Fibroblast of lung (primary cell): Measurements from ENCODE around the gene FKBP11. TPM values are rescaled to one million over a fixed set of nuclear protein-coding genes. Genes with fewer than 3 reads are reported as not detected.
A peak's percentile ranks its signal among the peaks of the same experiment; 100 is the strongest.

Experiments
- DNase-seq, 2 donors: peaks; one replicate each; pipeline versions ENCODE4 v3.0.0 to v3.0.0-alpha.2; 2010; ENCODE audit warnings: low read depth in 2 of 2
- H2AFZ ChIP-seq: 2 replicates; pipeline ENCODE4 v1.5.1; 2012; ENCODE audit warnings: low read length, control low read depth, inconsistent platforms
- H3K27ac ChIP-seq: 2 replicates; pipeline ENCODE4 v1.5.1; 2011; ENCODE audit warnings: low read length, control low read depth; ENCODE audit not compliant: insufficient read depth
- H3K27me3 ChIP-seq: 2 replicates; pipeline ENCODE4 v1.5.1; 2011; ENCODE audit warnings: mild to moderate bottlenecking, low read length; ENCODE audit not compliant: control insufficient read depth, insufficient read depth
- H3K36me3 ChIP-seq: 2 replicates; pipeline ENCODE4 v1.5.1; 2011; ENCODE audit warnings: low read length; ENCODE audit not compliant: control insufficient read depth, insufficient read depth
- H3K4me1 ChIP-seq: 2 replicates; pipeline ENCODE4 v1.5.1; 2011; ENCODE audit warnings: low read length; ENCODE audit not compliant: control insufficient read depth, insufficient read depth; ENCODE audit errors: extremely low read depth
- H3K4me2 ChIP-seq: 2 replicates; pipeline ENCODE4 v1.5.1; 2011; ENCODE audit warnings: low read length, control low read depth; ENCODE audit not compliant: insufficient read depth; ENCODE audit errors: extremely low read depth
- H3K4me3 ChIP-seq, 4 experiments: fragments of 200-600 bp in 1 of 4; sonication (generic) in 1 of 4; replicated peaks in 1 of 4; 2 replicates each; pipeline ENCODE4 v1.5.1; 2011 to 2016; ENCODE audit warnings: low read length in 4 of 4, low read depth in 3 of 4, mild to moderate bottlenecking in 3 of 4, control low read depth in 2 of 4, inconsistent platforms in 1 of 4, mixed read lengths in 1 of 4; ENCODE audit not compliant: insufficient read depth in 1 of 4; ENCODE audit errors: control extremely low read depth in 1 of 4
- H3K79me2 ChIP-seq: 2 replicates; pipeline ENCODE4 v1.5.1; 2012; ENCODE audit warnings: mild to moderate bottlenecking, low read length, inconsistent platforms; ENCODE audit not compliant: control insufficient read depth, insufficient read depth
- H3K9ac ChIP-seq: 2 replicates; pipeline ENCODE4 v1.5.1; 2011; ENCODE audit warnings: mild to moderate bottlenecking, low read length, control low read depth; ENCODE audit not compliant: insufficient read depth
- H3K9me3 ChIP-seq: 2 replicates; pipeline ENCODE4 v1.5.1; 2012; ENCODE audit warnings: low read depth, low read length; ENCODE audit not compliant: control insufficient read depth, insufficient read depth
- H4K20me1 ChIP-seq: 2 replicates; pipeline ENCODE4 v1.5.1; 2011; ENCODE audit warnings: low read length; ENCODE audit not compliant: control insufficient read depth, insufficient read depth; ENCODE audit errors: extremely low read depth
- CTCF ChIP-seq, 2 donors: IDR thresholded peaks in 1 of 2; conservative IDR thresholded peaks in 1 of 2; 1 replicate in 1 of 2; 2 replicates in 1 of 2; pipeline ENCODE4 v1.5.1; 2011 to 2012; ENCODE audit warnings: low read length in 2 of 2, control low read depth in 1 of 2, inconsistent platforms in 1 of 2, low read depth in 1 of 2, mild to moderate bottlenecking in 1 of 2
- EZH2 ChIP-seq: IDR thresholded peaks from 2 replicates; pipeline ENCODE4 v1.5.1; 2012; ENCODE audit warnings: low read length, control low read depth, mild to moderate bottlenecking; ENCODE audit errors: missing control alignments
- polyA plus RNA-seq, 2 donors: library from polyadenylated mRNA; depleted of rRNA in 1 of 2; stranded (reverse) in 1 of 2; unstranded in 1 of 2; fragments of >200 nt; gene quantifications; 2 replicates each; pipeline ENCODE4 v1.2.1, GENCODE V29; 2011 to 2012; ENCODE audit warnings: missing spikeins in 1 of 2
- total RNA-seq: library from RNA; depleted of rRNA; stranded (reverse); fragments of >200 nt; gene quantifications from 2 replicates; pipeline ENCODE4 v1.2.1, GENCODE V29; 2014

The FKBP11 gene
- total and polyA plus RNA-seq, 2 donors (not counting 1 experiment from before 2014, with no cell fraction given), result 12.6 to 48.8 TPM

DNA sequence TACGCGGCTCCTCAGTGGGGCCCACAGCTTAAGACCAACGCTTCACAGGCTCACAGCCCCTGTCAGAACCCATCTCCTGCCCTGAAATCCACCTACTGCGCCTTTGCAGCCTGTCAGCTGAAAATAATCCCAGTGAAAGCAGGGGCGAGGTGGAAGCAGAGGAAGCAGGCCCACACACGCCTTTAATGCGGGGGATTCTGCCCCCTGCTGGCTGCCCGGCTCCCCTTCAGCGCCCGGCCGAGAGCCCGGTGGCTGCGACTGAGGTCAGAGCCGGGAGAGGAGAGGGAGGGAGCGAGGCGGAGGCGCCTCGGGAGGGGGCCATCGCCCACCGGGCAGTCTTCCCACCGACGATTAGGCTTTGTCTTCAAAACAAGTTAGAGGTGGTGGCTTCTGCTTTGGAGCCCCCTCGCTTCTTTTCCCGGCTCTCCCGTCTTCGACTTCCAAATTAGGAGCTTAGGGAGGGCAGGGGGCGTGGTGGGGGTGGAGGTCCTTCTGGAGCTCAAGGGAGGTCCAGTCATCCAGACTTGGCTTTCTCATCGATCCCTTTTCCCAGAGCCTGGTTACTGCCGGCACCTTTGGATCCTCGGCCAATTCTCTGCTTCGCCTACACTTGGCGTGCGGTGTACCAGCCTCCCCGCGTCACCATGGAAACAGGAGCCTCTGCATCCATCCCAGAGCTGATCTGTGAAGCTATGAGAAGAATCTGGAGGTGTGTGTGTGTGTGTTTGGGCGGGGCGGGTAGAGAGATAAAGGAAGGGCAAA lies 34.5 kb downstream of the FKBP11 start:
- Histone ChIP-seq H3K27me3 (peaks cover 5% of the 10 kb centered on the region), H3K36me3 (no peaks in the 10 kb centered on the region), H3K9me3 (no peaks in the 10 kb centered on the region), H3K4me1 (no peaks in the 10 kb centered on the region), H3K9ac (no peak overlapping the region), H3K4me2 (peak overlapping the region; percentile 77), H4K20me1 (no peaks in the 10 kb centered on the region), H3K27ac (no peak overlapping the region), H3K79me2 (no peaks in the 10 kb centered on the region), H2AFZ (peak overlapping the region; percentile 50), H3K4me3 (peak overlapping the region in 2 of 4 experiments; percentile 33 to 41)
- DNase-seq, result peak; percentile 45 to 64
- TF ChIP-seq EZH2 (peak; percentile 67), CTCF (conservative IDR thresholded peaks at IDR 0.05 in 1 of 2, IDR thresholded peaks at IDR 0.05 in 1 of 2; ENCODE audit: low read depth in 1 of 2, low read length in 2 of 2) (peak; percentile 83 to 85)

DNA sequence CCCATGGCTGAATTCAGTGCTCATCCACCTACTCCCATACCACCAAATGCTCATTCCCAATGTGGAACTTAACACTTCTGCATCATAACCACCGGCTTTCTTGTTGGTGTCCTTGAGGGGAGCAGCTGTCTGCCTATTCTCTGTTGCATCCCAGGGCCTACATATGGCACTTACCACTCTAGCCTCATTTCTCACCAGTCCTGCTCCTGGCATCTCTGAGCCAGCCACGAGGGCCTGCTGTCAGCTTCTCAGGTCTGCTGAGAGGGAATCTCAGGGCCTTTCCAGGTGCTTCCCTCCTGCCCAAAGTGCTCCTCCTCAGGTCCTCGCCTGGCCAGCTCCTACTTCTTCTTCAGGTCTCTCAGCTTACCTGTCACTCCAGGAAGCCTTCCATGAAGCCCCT lies 35.6 kb downstream of the FKBP11 start:
- H3K27me3 ChIP-seq, result peaks cover 7% of the 10 kb centered on the region
- no peak overlapping the region for H2AFZ ChIP-seq
- no peaks in the 10 kb centered on the region for H3K4me1 ChIP-seq
- no peaks in the 10 kb centered on the region for H3K36me3 ChIP-seq
- no peak for DNase-seq
- H3K79me2 ChIP-seq, result no peaks in the 10 kb centered on the region
- TF ChIP-seq CTCF (conservative IDR thresholded peaks at IDR 0.05 in 1 of 2, IDR thresholded peaks at IDR 0.05 in 1 of 2; ENCODE audit: low read depth in 1 of 2, low read length in 2 of 2) (no peak), EZH2 (no peak)
- H3K4me3 ChIP-seq, result no peak overlapping the region
- H4K20me1 ChIP-seq, result no peaks in the 10 kb centered on the region
- H3K27ac ChIP-seq, result no peak overlapping the region
- H3K9ac ChIP-seq, result no peak overlapping the region
- no peak overlapping the region for H3K4me2 ChIP-seq
- H3K9me3 ChIP-seq, result no peaks in the 10 kb centered on the region

DNA sequence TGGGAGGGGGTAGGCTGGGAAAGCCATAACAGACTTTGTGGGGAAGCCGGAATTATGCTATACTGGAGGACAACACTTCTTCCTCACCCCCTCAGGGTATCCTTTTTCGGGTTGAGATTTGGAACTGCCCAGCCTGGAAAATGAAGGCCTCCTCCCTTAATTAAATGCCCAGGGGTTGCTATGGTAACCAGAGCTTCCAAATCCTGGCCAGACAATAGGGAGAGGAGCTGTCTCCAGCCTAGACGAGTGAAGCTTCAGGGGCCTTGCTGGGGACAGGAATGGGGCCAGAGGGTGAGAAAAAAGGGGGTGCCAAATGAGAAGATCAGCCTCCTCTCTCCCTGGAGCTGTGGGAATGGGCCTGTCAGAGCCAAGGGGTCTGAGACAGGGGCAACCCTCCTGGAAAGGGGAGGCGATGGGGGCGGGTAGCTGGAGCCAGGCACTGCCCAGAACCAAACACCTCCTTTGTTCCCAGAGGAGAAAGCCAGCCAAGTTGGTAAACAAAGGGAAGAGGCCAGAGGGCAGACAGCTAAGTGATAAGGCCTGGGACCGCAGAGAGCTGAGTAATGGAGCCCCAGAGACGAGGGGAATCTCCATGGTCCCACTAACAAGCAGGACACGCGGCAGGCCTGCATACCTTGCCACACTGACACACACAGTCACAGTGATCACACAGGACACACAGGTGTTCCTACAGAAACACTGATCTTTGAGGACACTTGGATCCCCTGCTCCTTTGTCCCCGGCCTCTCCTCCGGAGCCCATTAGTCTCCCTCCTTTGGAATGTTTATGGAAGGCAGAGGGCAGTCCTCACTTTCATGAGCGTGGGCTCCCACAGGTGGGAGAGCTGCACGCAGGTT lies 41.8 kb downstream of the FKBP11 start:
- no peak overlapping the region for H3K4me2 ChIP-seq
- DNase-seq, result peak in 1 of 2 donors; percentile 34
- no peak overlapping the region for H2AFZ ChIP-seq
- TF ChIP-seq CTCF (conservative IDR thresholded peaks at IDR 0.05 in 1 of 2, IDR thresholded peaks at IDR 0.05 in 1 of 2; ENCODE audit: low read depth in 1 of 2, low read length in 2 of 2), result no peak
- TF ChIP-seq EZH2, result no peak
- no peak overlapping the region for H3K4me3 ChIP-seq
- peaks cover 29% of the 10 kb centered on the region for H3K27me3 ChIP-seq
- H4K20me1 ChIP-seq, result no peaks in the 10 kb centered on the region
- no peak overlapping the region for H3K9ac ChIP-seq
- no peaks in the 10 kb centered on the region for H3K36me3 ChIP-seq
- no peak overlapping the region for H3K27ac ChIP-seq
- H3K4me1 ChIP-seq, result peaks cover 3% of the 10 kb centered on the region
- H3K79me2 ChIP-seq, result no peaks in the 10 kb centered on the region
- H3K9me3 ChIP-seq, result no peaks in the 10 kb centered on the region
